GM21447 (cell line): ENCODE results near the gene MYL10.

ENCODE experiments used
- ATAC-seq: cut with Tn5 transposase; IDR thresholded peaks from one replicate; pipeline ENCODE4 v1.9.1; 2021; ENCODE audit not compliant: unreplicated experiment

Gene MYL10

DNA sequence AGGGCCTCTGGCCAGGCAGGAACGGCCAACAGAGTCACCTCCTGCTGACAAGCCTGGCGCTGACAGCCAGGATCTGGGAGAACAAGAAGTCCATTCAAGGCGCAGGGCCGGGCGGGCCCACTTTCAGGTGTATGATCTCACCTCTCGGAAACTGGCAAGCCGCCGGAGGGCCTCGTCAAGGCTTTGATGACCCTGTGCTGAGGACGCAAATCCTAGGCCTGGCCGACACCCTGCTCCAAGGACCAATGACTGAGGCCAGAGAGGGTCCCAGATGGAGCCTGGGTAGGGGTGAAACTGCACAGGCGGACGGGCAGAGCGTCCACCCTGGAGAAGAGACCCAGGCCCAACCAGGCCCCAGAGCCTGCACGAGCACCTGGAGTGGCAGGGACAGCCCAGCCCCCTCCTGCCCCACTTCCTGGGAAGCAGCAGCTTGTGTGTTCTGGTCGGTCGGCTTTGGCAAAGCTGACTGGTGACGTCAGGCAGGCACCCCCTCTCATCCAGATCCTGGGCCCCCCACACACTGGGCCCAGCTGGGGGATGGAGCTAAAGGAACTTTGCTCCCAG, 30.6 kb downstream of the MYL10 start:
- no peak for ATAC-seq

DNA sequence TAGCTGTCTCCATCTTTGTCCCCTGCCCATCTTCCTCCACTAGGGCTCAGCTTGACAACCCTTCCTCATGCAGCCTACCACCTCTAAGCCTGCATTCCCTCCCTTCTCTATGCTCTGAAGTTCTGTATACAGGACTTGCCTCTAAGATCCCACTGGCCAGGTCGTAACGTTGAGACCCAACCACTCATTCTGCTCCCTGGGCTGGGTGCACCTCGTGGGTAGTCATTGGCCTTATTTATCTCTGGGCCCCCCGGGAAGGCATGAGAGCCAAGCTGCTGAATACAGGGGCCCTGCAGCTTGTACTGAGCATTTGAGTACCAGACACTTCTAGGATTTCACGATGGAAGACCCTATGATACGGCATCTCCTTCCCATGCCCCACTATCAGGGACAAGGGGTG, 31.2 kb downstream of the MYL10 start:
- ATAC-seq = no peak

DNA sequence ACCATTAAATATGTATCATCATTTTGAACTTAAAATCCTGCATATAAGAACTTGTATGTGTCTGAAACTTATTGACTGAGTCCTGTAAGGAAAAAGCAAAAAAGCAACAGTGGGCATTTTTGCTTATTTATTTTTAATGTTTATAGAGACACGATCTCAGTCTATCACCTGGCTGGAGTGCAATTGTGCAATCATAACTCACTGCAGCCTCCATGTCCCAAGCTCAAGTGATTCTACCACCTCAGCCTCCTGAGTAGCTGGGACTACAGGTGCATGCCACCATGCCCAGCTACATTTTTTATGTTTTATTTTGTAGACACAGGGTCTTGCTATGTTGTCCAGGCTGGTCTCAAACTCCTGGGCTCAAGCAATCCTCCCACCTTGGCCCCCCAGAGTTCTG, 32.2 kb downstream of the MYL10 start:
- ATAC-seq = no peak

DNA sequence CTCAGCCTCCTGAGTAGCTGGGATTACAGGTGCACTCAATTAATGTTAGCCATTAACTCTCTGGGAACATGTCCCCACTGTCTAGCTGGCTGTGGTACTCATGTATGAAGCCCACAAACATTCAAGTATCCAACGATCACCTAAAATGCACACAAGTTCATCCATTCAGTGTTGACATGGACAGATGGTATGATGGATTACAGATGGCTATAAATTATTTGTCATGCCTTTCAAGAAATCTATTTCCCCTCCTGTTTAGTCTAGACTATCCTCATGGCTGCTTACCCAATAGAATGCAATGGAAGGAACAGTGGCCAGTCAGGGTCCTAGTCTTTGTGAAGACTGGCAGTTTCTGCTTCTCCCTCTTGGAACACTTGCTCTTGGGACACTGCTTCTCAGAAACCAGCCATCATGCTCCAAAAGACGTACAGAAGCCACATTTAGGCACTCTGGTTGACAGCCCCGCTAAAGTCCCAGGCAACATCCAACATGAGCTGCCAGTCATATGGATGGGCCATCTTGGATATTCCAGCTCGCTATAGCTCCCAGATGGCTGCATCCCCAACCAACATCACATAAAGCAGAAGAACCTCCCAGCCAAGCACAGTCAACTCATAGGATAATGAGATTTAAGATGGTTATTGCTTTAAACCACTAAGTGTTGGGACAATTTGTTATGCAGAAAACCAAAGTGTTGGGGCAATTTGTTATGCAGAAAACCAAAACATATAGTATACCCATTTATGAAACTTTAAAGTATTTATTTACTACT, 33.1 kb downstream of the MYL10 start:
- no peak for ATAC-seq

DNA sequence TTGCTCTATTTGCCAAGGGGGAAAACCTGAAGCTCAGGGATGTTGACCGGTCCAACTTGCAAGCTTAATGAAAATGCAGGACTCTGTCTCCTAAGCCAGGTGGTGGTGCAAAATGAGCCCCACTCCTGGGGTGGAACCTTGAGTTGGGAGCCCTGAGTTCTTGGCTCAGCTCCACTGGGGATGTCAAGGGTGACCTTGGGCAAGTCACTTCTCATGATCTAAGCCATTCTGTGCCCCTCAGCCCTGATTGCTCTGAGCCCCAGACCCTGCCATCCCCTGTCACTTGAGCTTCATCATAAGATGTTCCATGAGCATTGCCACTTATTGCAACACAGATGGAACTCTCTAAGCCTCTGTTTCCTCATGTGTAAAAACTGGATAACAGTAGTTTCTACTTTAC, 33.9 kb downstream of the MYL10 start:
- ATAC-seq = no peak

DNA sequence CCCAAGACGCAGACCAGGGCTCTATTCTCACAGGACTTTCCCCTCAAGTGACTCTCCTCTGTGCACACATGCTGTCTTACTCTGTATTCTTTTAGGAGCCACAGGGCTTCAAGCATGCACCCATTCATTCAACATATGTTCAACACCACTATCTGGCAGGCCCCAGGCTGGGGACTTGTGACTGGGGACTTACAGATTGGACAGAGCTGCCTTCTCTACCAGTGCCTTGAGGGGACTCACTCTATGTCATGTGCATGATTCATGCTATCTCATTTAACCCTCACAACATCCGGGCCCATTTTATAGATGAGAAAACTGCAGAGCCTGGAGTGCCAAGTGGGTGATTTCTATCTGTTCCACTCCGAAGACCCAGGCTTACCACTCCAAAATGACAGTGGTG, 34.3 kb downstream of the MYL10 start:
- ATAC-seq = no peak

DNA sequence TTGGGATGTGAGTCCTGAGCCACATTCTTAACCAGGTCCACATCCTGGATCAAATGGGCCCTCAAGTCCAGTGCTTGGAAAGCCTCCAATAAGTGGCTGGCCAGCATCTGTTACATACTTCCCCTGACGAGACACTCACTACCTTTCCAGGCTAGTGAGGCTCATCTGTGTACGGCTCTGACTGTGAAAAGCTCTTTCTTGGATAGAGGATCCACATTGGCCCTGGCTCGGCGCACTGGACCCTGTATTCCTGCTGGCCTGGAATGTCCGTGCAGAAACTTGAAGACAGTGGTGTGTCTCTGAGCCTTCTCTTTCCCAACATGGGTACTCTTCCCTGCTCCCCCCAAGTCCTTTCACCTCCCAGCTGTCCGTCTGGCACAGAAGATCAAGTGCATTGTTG, 35.5 kb downstream of the MYL10 start:
- ATAC-seq = no peak

DNA sequence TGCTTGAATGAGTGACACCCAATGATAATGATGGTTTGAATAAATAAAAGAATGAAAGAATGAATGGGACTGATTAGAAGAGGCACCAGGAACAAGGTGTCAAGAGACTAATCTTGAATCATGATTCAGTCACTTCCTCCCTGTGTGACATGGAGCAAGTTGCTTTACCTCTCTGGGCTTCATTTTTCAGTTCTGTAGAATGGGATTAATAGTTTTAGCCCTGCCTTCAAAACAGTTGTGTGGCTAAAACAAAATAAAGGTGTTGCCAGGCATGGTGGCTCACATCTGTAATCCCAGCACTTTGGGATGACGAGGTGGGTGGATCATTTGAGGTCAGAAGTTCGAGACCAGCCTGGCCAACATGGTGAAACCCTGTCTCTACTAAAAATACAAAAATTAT, 37.6 kb downstream of the MYL10 start:
- ATAC-seq = no peak

DNA sequence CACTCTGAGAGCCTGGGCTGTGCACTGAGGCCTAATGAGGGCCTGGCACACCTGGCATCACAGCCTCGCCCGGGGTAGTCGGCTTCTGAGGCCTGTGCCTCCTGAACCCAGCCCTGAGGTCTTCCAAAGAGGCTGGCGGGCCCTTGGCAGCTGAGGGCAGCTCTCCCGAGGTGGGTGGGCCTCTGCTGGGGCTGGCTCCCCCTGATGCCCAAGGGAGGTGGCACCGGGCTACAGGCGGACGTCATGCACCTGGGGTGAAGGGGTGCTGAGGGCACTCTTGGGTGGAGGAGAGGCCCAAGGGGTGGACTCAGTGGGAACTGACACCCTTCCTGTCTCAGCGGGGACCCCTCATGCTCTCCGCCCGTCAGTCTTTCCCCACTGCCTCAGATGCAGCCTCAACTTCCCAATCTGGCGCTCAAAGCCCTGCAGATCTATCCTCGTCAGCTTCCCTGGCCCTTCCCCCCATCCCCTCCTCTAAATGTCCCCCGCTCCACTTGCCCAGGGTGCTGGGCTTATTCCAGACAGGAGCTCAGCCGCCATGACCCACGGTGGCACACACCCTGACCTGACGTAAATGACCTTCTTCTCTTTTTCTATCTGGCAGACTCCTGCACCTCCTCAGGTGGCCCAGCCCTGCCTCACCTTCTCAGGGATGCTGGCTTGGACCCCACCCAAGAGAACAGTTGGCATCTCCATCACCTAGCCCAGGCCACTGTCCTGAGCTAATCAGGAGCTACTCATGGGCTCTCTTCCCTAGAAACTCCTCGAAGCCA, 38.2 kb downstream of the MYL10 start:
- no peak for ATAC-seq

DNA sequence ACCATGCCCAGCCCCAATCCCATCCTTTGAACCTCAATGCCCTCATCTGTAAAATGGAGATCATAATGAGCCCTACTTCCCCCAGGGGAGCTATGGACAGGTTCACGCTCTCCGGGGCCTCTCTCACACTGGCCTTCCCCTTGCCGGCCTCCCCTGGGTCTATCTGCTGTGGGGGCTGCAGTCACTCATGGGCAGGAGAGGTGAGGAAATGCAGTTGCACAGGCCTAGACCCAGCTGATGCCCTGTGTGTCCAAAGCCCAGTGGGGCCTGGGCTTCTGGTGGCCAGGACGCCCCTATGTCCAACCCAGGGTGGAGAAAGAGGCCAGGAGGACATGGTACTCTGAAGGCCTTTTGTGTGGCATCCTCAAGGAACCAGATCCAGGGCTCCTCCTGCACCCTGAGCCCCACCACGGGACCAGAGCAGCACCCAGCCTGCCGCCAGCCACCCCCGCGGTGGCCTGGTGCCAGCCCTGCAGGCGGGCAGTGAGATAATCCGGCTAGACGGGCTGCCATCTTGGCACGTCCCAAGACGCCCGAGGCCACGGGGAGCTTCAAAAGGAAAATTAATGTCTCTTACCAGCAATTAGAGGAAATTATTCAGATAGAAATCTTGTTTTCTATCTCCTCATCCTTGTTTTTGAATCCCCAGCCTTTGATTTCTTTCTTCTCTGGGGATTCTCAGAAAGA, 39.0 kb downstream of the MYL10 start:
- ATAC-seq = no peak

DNA sequence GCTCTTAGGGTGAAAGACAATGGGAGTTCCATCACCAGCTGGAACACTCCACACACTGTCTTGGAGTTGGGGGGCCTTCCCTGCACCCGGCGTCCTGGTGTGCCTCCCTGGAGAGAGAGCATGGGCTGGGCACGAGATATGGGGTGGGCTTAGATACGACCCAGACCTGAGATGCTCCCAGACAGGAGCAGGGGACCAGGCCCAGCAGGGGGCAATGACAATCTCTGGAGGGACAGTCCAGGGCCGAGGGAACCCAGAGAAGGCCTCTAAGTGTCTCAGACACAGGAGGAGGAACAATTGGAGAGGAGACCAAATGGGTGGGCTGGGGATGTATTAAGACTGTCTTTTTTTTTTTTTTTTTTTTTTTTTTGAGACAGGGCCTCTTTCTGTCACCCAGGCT, 40.0 kb downstream of the MYL10 start:
- ATAC-seq = no peak

DNA sequence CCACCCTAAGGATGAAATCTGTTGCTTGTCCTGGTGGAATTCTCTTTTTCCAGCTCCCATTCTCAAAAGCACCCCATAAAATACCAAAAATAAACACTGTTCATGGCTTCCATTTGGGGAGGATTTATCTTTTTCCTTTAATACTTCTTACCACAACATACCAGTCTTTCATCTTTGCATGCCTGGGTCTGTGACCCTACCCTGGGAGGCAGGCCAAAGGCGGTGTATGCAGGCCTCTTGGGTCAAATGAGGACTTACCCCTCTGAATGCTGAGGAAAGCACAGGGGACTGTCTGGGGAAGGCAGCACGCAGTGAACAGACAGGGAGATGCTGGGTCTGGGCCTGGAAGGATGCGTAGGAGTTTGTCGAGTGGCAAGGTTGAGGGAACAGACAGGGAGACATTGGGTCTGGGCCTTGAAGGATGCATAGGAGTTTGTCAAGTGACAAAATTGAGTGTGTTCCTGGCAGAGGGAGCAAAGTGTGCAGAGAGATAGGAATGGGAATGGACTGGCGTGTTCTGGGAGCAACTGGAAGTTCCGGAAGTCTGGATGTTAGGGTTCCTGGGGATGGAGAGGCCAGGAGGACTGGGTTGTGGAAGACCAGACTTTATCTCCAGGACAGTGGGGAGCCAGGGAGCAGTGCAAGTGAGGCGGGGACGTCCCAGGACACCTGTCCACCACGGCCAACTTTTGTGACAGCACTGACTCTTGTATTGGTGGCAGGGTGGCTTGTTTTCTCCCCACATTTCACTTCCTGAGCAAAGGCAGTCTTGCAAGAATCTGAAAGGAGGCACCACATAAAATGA, 40.8 kb downstream of the MYL10 start:
- ATAC-seq = no peak

DNA sequence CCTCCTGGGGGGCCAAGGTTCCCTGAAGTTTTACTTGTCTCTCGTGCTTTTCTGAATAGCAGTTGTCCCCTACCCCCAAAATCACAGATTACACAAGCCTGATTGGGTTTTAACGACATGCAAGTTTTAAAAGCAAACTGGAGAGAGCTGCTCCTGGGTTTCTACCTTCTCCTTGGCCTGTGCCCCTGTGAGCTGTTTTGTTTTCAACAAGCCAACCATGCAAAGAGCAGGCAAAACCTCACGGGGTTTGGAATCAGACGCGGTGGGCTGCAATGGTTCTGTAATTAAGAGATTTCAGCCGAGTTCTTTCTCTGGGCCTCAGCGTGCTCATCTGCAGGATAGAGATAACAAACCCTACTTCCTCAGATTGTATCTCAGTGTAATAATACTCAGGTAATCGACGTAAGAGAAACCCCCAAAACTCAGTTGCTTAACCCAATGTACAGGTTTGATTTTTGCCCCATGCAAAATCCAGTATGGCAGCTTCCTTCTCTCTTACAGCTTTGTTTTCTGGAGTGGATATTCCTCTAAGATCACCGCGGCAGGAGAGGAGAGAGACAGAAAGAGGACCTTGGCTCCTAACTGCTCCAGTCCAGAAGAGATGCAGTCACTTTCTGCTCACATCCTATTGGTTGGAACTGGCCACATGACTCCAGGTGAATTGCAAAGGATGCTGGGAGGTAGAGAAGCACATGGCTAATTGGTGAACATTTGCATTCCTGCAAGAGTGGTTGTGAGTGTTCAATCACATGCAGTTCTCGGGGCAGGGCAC, 42.0 kb downstream of the MYL10 start:
- no peak for ATAC-seq

DNA sequence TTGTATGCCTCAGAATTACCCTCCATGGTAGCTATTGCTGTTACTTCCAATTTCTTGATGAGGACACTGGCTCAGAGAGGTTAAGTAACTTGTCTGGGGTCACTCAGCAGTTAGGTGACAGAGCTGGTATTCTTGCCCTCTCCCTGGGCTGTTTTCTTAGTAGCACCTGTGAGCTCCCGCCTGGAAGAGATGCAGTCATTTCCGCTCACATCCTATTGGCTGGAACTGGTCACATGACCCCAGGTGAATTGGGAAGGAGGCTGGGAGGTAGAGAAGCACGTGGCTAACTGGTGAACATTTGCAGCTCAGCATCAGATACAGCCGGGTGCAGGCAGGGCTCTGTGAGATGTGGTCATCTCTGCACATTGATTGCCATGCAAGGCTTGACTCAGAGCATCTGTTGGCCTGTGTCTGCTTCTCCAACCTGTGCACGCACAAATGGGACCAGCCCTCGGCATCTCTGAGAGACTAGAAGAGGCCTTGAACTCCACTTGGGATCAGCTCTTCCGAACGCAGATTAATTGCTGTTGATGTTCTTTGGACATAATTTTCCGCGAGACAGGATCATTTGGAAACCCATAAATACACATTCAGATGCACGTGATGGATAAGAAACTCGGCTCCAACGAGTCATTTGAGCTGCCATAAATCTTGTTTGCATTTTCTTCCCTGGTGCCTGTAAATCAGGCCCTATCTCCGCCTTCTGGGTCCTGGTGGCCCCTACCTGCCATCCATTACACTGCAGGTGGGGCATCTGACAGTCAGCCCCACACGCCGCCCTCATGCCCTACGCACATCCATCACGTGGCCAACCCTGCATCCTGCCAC, 42.8 kb downstream of the MYL10 start:
- no peak for ATAC-seq

DNA sequence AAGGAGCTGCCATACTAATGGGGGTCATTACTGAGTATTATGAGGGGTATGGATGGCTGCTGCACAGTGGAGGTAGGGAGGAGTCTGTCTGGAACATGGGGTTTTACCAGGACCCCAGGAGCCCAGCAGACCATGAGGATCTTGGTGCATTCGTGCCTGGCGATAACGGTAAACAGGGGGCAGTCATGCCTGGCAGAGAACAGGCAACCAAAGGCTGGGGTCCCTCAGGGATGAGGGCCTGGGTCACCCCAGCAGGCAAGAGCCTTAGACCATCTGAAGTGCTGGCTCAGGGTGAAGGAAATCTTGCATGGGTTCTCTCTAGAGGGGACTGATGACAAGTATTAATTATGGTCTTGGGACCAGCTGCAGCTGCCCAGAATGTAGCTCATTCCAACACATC, 46.1 kb downstream of the MYL10 start:
- no peak for ATAC-seq

DNA sequence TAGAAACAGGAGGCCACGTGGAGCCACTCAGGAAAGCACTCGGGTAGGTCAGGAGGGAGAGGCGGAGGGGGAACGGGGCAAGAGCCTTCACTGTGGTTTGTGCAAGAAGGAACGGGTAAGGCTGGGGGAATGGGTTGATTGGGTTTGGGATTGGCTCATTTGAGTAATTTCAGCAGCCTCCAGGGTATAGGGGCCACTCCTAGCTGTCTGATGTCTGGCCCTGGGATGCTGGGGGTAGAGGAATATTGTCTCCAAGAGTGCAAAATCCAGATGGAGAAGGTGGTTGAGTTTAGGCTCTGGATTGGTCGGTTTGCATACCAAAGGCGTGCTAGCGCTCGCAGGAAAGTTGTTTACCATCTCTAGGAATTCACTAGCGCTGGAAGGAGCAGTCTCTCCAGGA, 47.2 kb downstream of the MYL10 start:
- no peak for ATAC-seq

DNA sequence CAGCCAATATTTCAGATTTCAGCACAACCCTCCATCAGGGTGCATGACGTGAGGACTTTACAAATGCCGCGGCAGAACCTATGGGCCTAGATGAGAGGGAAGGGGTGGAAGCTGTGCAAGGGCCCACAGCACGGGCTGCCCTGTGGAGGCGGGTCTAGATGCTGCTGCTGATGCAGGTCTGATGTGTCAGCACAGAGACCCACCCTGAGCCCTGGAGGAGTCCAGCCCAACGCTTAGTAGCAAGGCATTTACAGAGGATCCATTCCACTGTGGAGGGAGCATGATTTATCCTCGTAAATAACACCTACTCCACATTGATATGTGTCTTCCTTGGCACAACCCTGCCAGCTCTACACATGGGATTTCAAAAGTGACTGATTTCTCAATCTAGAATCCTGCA, 48.5 kb downstream of the MYL10 start:
- no peak for ATAC-seq

DNA sequence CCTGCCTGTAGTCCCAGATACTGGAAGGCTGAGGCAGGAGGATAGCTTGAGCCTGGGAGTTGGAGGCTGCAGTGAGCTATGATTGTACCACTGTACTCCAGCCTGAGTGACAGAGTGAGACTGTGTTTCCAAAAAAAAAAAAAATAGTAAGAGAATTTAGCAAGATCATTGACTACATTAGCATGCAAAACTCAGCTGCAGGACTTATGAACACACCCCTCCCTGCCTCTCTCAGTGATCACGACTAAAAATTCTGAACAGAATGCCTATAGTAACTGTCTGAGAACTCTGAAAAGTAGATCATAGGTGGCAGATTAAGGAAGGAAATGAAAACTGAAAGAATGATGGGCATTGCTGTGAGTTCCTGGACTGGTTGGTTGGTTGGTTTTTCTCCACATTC, 50.5 kb downstream of the MYL10 start:
- ATAC-seq = no peak

DNA sequence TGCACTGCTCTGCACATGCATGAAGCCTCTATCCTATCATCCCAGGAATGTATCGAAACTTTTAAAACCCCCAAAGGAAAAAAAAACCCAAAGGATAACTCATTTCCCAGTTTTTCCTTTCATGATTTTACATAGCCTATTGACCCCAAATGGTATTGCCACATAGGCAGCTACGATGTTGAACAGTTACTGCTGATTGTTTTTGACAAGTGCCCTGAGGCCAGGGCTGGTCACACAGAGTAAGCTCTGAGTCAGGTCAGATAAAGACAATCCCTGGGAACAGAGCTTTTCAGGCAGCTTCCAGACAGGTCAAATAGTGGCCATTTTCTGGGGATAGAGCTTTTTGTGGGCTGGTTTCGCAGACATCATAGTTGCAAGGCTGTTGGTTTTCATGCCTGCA, 52.1 kb downstream of the MYL10 start:
- ATAC-seq = no peak
